Stomach (tissue), 9 donors: ENCODE measurements around the gene ONECUT3. TPM values are rescaled to one million over a fixed set of nuclear protein-coding genes. Genes with fewer than 3 reads are reported as not detected.
A peak's percentile ranks its signal among the peaks of the same experiment; 100 is the strongest.

Experiments
- DNase-seq, 2 donors: peaks; one replicate each; pipeline versions ENCODE4 v3.0.0 to v3.0.0-alpha.2; 2013 to 2019
- H3K27ac ChIP-seq, 5 donors: fragments of 200-600 bp in 4 of 5; sonication (generic) in 4 of 5; one replicate each; pipeline ENCODE4 v1.5.1; 2013 to 2019; ENCODE audit warnings: mild to moderate bottlenecking in 1 of 5, moderate library complexity in 1 of 5
- H3K27me3 ChIP-seq, 3 donors: fragments of 200-600 bp; sonication (generic); one replicate each; pipeline ENCODE4 v1.5.1; 2017 to 2019; ENCODE audit warnings: mixed run types in 1 of 3
- H3K36me3 ChIP-seq, 4 donors: fragments of 200-600 bp; sonication (generic); 1 replicate in 3 of 4; 2 replicates in 1 of 4; pipeline ENCODE4 v1.5.1; 2016 to 2019
- H3K4me1 ChIP-seq, 4 donors: fragments of 200-600 bp; sonication (generic); one replicate each; pipeline ENCODE4 v1.5.1; 2016 to 2019
- H3K4me3 ChIP-seq, 4 donors: fragments of 200-600 bp; sonication (generic) in 3 of 4; one replicate each; pipeline ENCODE4 v1.5.1; 2016 to 2019; ENCODE audit warnings: mild to moderate bottlenecking in 1 of 4
- H3K9me3 ChIP-seq, 4 donors: fragments of 200-600 bp; sonication (generic); one replicate each; pipeline ENCODE4 v1.5.1; 2016 to 2019
- EP300 ChIP-seq: sonication (generic); formaldehyde crosslinking; IDR thresholded peaks from one replicate; pipeline ENCODE4 v1.6.1; 2017; ENCODE audit warnings: antibody characterized with exemption
- POLR2A ChIP-seq, 4 donors: fragments of 450-650 bp; IDR thresholded peaks; one replicate each; pipeline ENCODE4 v1.6.1; 2016; ENCODE audit warnings: antibody characterized with exemption in 4 of 4, control low read depth in 2 of 4, mild to moderate bottlenecking in 1 of 4, moderate library complexity in 1 of 4
- POLR2AphosphoS5 ChIP-seq, 3 donors: sonication (generic); formaldehyde crosslinking; IDR thresholded peaks; one replicate each; pipeline ENCODE4 v1.6.1; 2016; ENCODE audit warnings: antibody characterized with exemption in 3 of 3
- WGBS, 5 donors: extraction: QIAGEN DNeasy Blood & Tissue Kit in 3 of 5; methylation state at CpG; one replicate each; pipeline versions ENCODE4 v1.1.5 to v1.1.7; 2013 to 2018; 5-methylcytosine and 5-hydroxymethylcytosine counted together
- intact Hi-C: fragments of 100-400 bp; cut with DNase I; formaldehyde crosslinking; loops from one replicate; pipeline ENCODE4 v1.15.1; 2023; ENCODE audit warnings: low total_unique reads
- polyA plus RNA-seq, 3 donors: library from polyadenylated mRNA; stranded (reverse); fragments of 200-250 nt; gene quantifications; one replicate each; pipeline ENCODE4 v1.2.3, GENCODE V29; 2013
- total RNA-seq, 5 donors: library from RNA; depleted of rRNA; stranded (reverse); fragments of >200 nt; gene quantifications; one replicate each; pipeline versions ENCODE4 v1.1.0 to v1.2.3, GENCODE V29; 2014 to 2016
- TF ChIP-seq, protein P1 (sequence below), 7 experiments: fragments of 450-650 bp in 4 of 7; fragments of 200-600 bp in 3 of 7; sonication (generic) in 3 of 7; IDR thresholded peaks; one replicate each; pipeline ENCODE4 v1.5.1; 2016 to 2019; ENCODE audit warnings: antibody characterized with exemption in 7 of 7, control low read depth in 2 of 7, mild to moderate bottlenecking in 1 of 7
- donor health status: healthy with polysubstance abuse.
- donor health status: Bipolar disorder and iron deficiency.
- donor health status: healthy.

The ONECUT3 gene
- total and polyA plus RNA-seq, 8 donors = 0.13 to 0.37 (median 0.29) TPM; not detected in 5

DNA sequence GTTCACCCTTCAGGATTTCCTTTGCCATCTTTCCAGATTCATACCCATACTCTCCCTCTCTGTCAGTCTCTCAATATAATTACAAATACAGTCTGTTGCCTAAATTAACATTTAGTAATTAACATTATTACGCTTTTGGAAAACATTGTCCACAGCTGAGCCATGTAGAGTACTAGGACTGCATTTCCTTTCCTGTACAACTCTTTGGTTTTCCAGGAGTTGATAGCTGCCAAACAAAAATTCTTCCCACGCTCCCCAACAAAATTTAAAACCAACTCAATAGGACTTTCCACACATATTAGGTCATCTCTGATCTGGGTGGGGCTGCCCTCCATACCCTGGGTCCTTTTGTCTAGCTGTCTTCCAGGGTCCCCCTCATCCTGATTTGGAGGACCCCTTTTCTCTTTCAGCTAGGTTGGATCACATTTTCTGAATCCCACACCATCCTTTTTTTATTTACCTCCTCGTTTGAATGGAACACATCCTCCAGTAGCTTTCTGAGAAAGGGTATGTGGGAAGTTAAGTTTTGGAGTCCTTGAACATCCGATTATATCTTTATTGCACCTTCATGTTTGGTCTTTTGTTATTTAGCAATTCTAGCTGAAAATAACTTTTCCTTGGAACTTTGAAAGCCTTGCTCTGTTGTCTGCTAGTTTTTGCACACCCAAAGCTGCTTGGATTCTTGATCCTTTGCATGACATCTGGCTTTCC, 17.7 kb downstream of the ONECUT3 start:
- WGBS, 5 donors = 86 to 91% (median 88%) methylated on average over 4 of the region's 4 CpGs
- peaks cover 0 to 16% (median 5%) of the 10 kb centered on the region in 4 donors for H3K4me1 ChIP-seq
- H3K36me3 ChIP-seq = no peaks in the 10 kb centered on the region
- TF ChIP-seq EP300 = no peak
- TF ChIP-seq POLR2A (IDR thresholded peaks at IDR 0.05) = no peak
- TF ChIP-seq POLR2AphosphoS5 (IDR thresholded peaks at IDR 0.05) = no peak
- TF ChIP-seq, protein P1, sequence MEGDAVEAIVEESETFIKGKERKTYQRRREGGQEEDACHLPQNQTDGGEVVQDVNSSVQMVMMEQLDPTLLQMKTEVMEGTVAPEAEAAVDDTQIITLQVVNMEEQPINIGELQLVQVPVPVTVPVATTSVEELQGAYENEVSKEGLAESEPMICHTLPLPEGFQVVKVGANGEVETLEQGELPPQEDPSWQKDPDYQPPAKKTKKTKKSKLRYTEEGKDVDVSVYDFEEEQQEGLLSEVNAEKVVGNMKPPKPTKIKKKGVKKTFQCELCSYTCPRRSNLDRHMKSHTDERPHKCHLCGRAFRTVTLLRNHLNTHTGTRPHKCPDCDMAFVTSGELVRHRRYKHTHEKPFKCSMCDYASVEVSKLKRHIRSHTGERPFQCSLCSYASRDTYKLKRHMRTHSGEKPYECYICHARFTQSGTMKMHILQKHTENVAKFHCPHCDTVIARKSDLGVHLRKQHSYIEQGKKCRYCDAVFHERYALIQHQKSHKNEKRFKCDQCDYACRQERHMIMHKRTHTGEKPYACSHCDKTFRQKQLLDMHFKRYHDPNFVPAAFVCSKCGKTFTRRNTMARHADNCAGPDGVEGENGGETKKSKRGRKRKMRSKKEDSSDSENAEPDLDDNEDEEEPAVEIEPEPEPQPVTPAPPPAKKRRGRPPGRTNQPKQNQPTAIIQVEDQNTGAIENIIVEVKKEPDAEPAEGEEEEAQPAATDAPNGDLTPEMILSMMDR (IDR thresholded peaks at IDR 0.05) = no peak
- peaks cover 13 to 30% (median 29%) of the 10 kb centered on the region in 4 donors for H3K9me3 ChIP-seq
- H3K27ac ChIP-seq = no peak overlapping the region
- DNase-seq = no peak
- intact Hi-C loops = no loop called here
- no peak overlapping the region for H3K4me3 ChIP-seq
- peaks cover 40 to 97% (median 67%) of the 10 kb centered on the region in 3 donors for H3K27me3 ChIP-seq

DNA sequence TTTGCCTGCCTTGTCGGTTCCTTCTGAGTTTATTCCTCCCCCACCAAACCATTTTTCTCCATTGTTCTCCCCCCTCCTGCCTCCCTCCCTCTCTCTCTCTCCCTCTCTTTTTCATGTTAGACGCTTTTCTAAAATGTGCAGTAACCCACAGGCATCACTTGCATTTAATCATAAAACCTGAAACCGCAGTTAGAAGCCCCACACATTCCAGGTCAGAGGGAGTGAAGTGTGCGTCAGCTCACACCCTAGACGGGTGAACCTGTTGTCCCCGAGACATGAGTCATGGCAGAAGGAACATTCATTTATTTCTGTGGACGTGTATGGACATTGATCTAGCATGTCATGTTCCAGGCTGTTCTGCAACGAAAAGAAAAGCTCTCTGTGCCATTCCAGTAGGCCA, 19.9 kb downstream of the ONECUT3 start:
- H3K4me3 ChIP-seq = no peak overlapping the region
- peaks cover 13 to 30% (median 29%) of the 10 kb centered on the region in 4 donors for H3K9me3 ChIP-seq
- no peak overlapping the region for H3K27ac ChIP-seq
- intact Hi-C loops = no loop called here
- peaks cover 0 to 18% (median 3%) of the 10 kb centered on the region in 4 donors for H3K4me1 ChIP-seq
- H3K36me3 ChIP-seq = no peaks in the 10 kb centered on the region
- 42 to 54% (median 47%) methylated on average over 8 of the region's 8 CpGs for WGBS, 5 donors
- no peak for DNase-seq
- no peak for TF ChIP-seq EP300
- TF ChIP-seq POLR2A (IDR thresholded peaks at IDR 0.05) = no peak
- no peak for TF ChIP-seq POLR2AphosphoS5 (IDR thresholded peaks at IDR 0.05)
- TF ChIP-seq, protein P1 (IDR thresholded peaks at IDR 0.05) = no peak
- H3K27me3 ChIP-seq = peaks cover 38 to 97% (median 62%) of the 10 kb centered on the region in 3 donors

DNA sequence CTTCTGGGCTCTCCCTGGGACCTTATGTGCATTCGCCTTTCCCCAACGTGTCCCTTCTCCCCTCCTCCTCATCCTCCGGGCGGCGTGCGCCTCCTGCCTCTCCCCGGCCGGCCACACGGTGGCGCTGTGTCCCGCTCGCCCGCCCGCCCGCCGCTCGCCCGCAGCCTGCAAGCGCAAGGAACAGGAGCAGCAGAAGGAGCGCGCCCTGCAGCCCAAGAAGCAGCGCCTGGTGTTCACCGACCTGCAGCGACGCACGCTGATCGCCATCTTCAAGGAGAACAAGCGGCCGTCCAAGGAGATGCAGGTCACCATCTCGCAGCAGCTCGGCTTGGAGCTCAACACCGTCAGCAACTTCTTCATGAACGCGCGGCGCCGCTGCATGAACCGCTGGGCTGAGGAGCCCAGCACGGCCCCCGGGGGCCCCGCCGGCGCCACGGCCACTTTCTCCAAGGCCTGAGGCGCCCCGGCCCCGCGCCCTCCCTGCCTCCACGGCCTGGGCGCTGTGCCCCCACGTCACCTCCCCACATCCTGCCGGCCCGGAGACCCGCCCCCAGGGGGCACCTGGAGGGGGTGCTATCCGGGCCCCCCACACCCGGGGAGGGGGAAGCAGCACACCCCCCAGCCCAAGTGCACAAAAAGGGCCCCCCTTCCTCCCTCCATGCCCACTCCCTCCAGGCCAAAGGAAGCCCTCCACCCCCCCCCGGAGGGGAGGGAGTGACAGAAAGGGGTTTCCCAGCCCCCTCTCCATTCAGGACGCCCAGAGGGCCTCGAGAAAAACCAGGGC, 21.9 kb downstream of the ONECUT3 start:
- H3K4me3 ChIP-seq = no peak overlapping the region
- peaks cover 13 to 28% (median 24%) of the 10 kb centered on the region in 4 donors for H3K9me3 ChIP-seq
- 11 to 35% (median 20%) methylated on average over 29 to 59 of the region's 59 CpGs for WGBS, 5 donors
- no peak overlapping the region for H3K27ac ChIP-seq
- DNase-seq = no peak
- TF ChIP-seq, protein P1 (IDR thresholded peaks at IDR 0.05) = peak in 2 of 7 experiments; percentile 19 to 54
- no peak for TF ChIP-seq POLR2A (IDR thresholded peaks at IDR 0.05)
- H3K4me1 ChIP-seq = peaks cover 0 to 18% (median 3%) of the 10 kb centered on the region in 4 donors
- peaks cover 38 to 97% (median 63%) of the 10 kb centered on the region in 3 donors for H3K27me3 ChIP-seq
- intact Hi-C loops = no loop called here
- H3K36me3 ChIP-seq = no peaks in the 10 kb centered on the region

DNA sequence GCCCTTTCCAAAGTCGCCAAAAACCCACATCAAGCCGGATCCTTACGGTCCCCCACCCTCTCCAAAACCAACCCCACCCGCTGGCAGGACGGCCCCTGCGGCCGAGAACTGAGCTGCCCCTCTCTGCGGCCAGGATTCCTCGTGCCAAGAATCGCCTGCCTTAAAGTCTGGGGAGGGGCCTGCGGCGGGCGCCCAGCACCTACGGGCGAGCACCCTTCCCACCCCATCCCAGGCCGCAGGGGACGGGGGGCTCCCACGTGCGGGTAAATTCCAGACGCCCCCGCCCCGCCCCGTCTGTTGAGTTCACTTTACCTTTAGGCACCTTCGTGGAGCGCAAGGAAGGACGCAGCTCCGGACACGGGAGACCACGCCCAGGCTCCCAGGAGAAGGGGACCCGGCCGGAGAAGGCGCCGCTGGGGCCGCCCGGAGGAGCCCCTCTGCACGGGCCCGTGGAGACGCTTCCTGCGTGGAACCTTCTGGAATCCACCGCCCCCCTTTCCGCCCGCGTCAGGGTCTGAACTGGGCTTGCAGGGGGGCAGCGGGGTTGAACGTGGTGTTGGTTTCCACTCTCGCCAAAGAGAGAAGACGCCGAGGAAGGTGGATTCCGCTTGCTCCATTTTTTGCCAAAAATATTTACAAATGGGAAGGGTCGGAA, 22.8 kb downstream of the ONECUT3 start:
- 7 to 26% (median 16%) methylated on average over 28 to 50 of the region's 50 CpGs for WGBS, 5 donors

More for the DNA sequence above, 22.8 kb downstream of the ONECUT3 start:
- Histone ChIP-seq H3K4me1 (peaks cover 0 to 18% (median 3%) of the 10 kb centered on the region in 4 donors), H3K27ac (no peak overlapping the region), H3K27me3 (peaks cover 39 to 97% (median 72%) of the 10 kb centered on the region in 3 donors), H3K9me3 (peaks cover 10 to 20% (median 18%) of the 10 kb centered on the region in 4 donors), H3K36me3 (no peaks in the 10 kb centered on the region), H3K4me3 (no peak overlapping the region)
- intact Hi-C loops = no loop called here
- no peak for DNase-seq
- TF ChIP-seq POLR2A (IDR thresholded peaks at IDR 0.05) (no peak), EP300 (no peak), POLR2AphosphoS5 (IDR thresholded peaks at IDR 0.05) (no peak)
- TF ChIP-seq, protein P1 (IDR thresholded peaks at IDR 0.05) = no peak
